Spleen (tissue), 7 donors: ENCODE data around the gene ALCAM.

Source experiments
- POLR2A ChIP-seq, 3 donors: fragments of 450-650 bp; IDR thresholded peaks; one replicate each; pipeline ENCODE4 v1.5.1; 2017; ENCODE audit warnings: antibody characterized with exemption in 3 of 3, mild to moderate bottlenecking in 1 of 3
- TF ChIP-seq, protein P1 (sequence below), 11 experiments: fragments of 200-600 bp in 7 of 11; fragments of 450-650 bp in 4 of 11; sonication (generic) in 4 of 11; IDR thresholded peaks in 8 of 11; conservative IDR thresholded peaks in 3 of 11; 1 replicate in 7 of 11; 2 replicates in 4 of 11; pipeline versions ENCODE4 v1.4.0 to v1.8.0; 2016 to 2021; ENCODE audit warnings: antibody characterized with exemption in 11 of 11, inconsistent platforms in 4 of 11, mild to moderate bottlenecking in 1 of 11
- donor health status: DM: no; HTN: no; CAD: no; lungs with moderate emphysema.
- donor health status: DM: no; HTN: no; CAD: no.
- donor health status: DM: no; HTN: no; CAD: no.

DNA sequence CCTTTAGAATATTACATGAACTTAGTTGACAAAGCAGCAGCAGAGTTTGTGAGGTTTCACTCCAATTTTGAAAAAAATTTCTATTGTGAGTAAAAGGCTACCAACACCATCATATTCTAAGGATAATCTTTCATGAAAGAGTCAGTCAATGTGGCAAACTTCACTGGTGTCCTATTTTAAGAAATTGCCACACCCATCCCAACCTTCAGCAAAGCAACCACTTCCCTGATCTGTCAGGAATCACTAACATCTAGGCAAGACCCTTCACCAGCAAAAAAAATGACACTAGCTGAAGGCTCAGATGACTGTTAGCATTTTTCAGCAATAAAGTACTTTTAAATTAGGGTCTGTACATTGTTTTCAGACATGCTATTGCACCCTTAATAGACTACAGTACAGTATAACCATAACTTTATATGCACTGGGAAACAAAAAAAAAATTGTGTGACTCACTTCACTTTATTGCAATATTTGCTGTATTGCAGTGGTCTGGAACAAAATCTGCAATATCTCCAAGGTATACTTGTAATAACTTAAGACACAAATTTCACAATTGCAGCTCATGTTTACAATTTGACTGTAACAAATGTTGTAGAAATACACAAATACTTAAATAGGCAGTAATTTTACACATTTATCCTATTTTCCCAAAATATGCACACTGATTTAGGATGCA is 38.9 kb upstream of the ALCAM start:
- TF ChIP-seq POLR2A (IDR thresholded peaks at IDR 0.05): no peak
- TF ChIP-seq, protein P1, sequence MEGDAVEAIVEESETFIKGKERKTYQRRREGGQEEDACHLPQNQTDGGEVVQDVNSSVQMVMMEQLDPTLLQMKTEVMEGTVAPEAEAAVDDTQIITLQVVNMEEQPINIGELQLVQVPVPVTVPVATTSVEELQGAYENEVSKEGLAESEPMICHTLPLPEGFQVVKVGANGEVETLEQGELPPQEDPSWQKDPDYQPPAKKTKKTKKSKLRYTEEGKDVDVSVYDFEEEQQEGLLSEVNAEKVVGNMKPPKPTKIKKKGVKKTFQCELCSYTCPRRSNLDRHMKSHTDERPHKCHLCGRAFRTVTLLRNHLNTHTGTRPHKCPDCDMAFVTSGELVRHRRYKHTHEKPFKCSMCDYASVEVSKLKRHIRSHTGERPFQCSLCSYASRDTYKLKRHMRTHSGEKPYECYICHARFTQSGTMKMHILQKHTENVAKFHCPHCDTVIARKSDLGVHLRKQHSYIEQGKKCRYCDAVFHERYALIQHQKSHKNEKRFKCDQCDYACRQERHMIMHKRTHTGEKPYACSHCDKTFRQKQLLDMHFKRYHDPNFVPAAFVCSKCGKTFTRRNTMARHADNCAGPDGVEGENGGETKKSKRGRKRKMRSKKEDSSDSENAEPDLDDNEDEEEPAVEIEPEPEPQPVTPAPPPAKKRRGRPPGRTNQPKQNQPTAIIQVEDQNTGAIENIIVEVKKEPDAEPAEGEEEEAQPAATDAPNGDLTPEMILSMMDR (IDR thresholded peaks at IDR 0.05 in 8 of 11, conservative IDR thresholded peaks at IDR 0.05 in 3 of 11): no peak
